NCI-H82 treated with DMSO at 0.1 percent for 48 hours (cell line): ENCODE results near the gene SUB1.
"Not testable (repeated sequence)": the region's sequence is repeated elsewhere in the genome, so short reads cannot be mapped to it uniquely, and the experiment has no call there.

Source experiments
- DNase-seq: peaks from one replicate; lab custom pipeline; 2025; ENCODE audit not compliant: unreplicated experiment; lab: John Stamatoyannopoulos, UW

SUB1 gene

GRCh38 chr5:32585446-32586275 lies at the start of gene SUB1:
SUB1 (plus strand) TSS chr5:32585557; CDS start chr5:32588513, 2,956 bp downstream.
- DNase-seq, result peak; percentile 74

- DNase-seq, result no peak
Observed at GRCh38 chr5:32536246-32536645, 49.1 kb upstream of the SUB1 start.

GRCh38 chr5:32537437-32538029 lies 47.8 kb upstream of the SUB1 start:
- not testable (repeated sequence) for DNase-seq

- no peak for DNase-seq
Observed at GRCh38 chr5:32538031-32538547, 47.3 kb upstream of the SUB1 start.

GRCh38 chr5:32539981-32540845 lies 45.1 kb upstream of the SUB1 start:
- DNase-seq, result no peak

GRCh38 chr5:32541241-32541640 lies 44.1 kb upstream of the SUB1 start:
- no peak for DNase-seq

GRCh38 chr5:32542216-32543059 lies 42.9 kb upstream of the SUB1 start:
- no peak for DNase-seq

GRCh38 chr5:32543291-32543690 lies 42.1 kb upstream of the SUB1 start:
- no peak for DNase-seq

- DNase-seq, result no peak
Observed at GRCh38 chr5:32545102-32545800, 40.1 kb upstream of the SUB1 start.

GRCh38 chr5:32551194-32551593 lies 34.2 kb upstream of the SUB1 start:
- no peak for DNase-seq

GRCh38 chr5:32551865-32552264 lies 33.5 kb upstream of the SUB1 start:
- no peak for DNase-seq

GRCh38 chr5:32552491-32552890 lies 32.9 kb upstream of the SUB1 start:
- not testable (repeated sequence) for DNase-seq

GRCh38 chr5:32552936-32553335 lies 32.4 kb upstream of the SUB1 start:
- DNase-seq, result no peak

- not testable (repeated sequence) for DNase-seq
Observed at GRCh38 chr5:32554181-32554780, 31.1 kb upstream of the SUB1 start.

- not testable (repeated sequence) for DNase-seq
Observed at GRCh38 chr5:32556543-32556942, 28.8 kb upstream of the SUB1 start.

- no peak for DNase-seq
Observed at GRCh38 chr5:32559411-32559810, 25.9 kb upstream of the SUB1 start.

GRCh38 chr5:32559921-32560320 lies 25.4 kb upstream of the SUB1 start:
- DNase-seq, result no peak

GRCh38 chr5:32562056-32562455 lies 23.3 kb upstream of the SUB1 start:
- DNase-seq, result no peak

- no peak for DNase-seq
Observed at GRCh38 chr5:32562843-32563242, 22.5 kb upstream of the SUB1 start.
